Sigmoid colon (tissue), 4 donors: ENCODE results near the gene SLIT3.

Experiments used
- EP300 ChIP-seq, 4 donors: sonication (generic); formaldehyde crosslinking; IDR thresholded peaks; one replicate each; pipeline ENCODE4 v1.6.1; 2017; ENCODE audit warnings: antibody characterized with exemption in 4 of 4
- POLR2A ChIP-seq, 2 donors: fragments of 450-650 bp; IDR thresholded peaks; one replicate each; pipeline ENCODE4 v1.6.1; 2016; ENCODE audit warnings: antibody characterized with exemption in 2 of 2, mild to moderate bottlenecking in 2 of 2, moderate library complexity in 2 of 2
- POLR2AphosphoS5 ChIP-seq, 4 donors: sonication (generic); formaldehyde crosslinking; IDR thresholded peaks; one replicate each; pipeline ENCODE4 v1.6.1; 2017; ENCODE audit warnings: antibody characterized with exemption in 4 of 4
- TF ChIP-seq, protein P1 (sequence below), 4 experiments: fragments of 450-650 bp in 3 of 4; fragments of 200-600 bp in 1 of 4; IDR thresholded peaks; one replicate each; pipeline ENCODE4 v1.5.1; 2016 to 2019; ENCODE audit warnings: antibody characterized with exemption in 4 of 4, mild to moderate bottlenecking in 3 of 4, moderate library complexity in 2 of 4

DNA sequence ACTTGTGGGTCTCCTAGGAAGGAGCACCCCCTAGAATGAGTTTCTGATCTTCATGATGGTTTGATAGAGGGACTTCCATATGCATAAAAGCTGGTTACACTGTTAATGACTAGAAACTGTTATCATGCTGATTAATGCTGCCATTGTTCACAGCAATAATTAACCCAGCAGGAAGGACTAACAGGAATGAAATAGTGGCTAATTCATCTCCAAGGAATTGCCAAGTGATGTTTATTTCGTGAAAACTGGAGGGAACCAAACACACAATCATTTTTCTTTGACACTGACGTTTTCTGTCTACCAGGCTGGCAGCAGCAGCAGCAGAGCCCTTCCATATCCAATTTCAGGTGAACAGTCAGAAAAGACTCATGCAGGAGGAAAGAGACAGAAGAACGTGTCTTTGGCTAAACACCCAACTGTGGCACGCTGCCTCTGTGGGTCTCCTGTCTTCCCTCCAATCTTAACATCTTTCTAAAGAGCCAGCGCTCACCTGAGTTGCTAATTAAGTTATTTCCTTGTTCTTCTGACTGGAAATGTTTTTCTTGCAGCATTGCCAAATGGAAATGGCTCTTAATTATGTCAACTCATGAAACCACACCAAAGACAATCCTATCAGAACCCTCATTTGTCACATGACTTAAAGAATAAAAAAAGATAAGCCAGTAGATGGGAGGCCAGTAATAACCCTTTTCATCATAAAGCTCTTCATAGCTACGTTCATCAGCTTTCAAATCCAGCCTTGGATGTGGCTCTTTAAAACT is 181.5 kb downstream of the SLIT3 start:
- TF ChIP-seq, protein P1, sequence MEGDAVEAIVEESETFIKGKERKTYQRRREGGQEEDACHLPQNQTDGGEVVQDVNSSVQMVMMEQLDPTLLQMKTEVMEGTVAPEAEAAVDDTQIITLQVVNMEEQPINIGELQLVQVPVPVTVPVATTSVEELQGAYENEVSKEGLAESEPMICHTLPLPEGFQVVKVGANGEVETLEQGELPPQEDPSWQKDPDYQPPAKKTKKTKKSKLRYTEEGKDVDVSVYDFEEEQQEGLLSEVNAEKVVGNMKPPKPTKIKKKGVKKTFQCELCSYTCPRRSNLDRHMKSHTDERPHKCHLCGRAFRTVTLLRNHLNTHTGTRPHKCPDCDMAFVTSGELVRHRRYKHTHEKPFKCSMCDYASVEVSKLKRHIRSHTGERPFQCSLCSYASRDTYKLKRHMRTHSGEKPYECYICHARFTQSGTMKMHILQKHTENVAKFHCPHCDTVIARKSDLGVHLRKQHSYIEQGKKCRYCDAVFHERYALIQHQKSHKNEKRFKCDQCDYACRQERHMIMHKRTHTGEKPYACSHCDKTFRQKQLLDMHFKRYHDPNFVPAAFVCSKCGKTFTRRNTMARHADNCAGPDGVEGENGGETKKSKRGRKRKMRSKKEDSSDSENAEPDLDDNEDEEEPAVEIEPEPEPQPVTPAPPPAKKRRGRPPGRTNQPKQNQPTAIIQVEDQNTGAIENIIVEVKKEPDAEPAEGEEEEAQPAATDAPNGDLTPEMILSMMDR (IDR thresholded peaks at IDR 0.05), result no peak
- TF ChIP-seq EP300 (IDR thresholded peaks at IDR 0.05) (no peak), POLR2A (IDR thresholded peaks at IDR 0.05) (no peak), POLR2AphosphoS5 (IDR thresholded peaks at IDR 0.05) (no peak)
